ENCODE data around the gene S100Z.
A peak's percentile ranks its signal among the peaks of the same experiment; 100 is the strongest.
"Not testable (repeated sequence)": the region's sequence is repeated elsewhere in the genome, so short reads cannot be mapped to it uniquely, and the experiment has no call there.

Gene S100Z

DNA sequence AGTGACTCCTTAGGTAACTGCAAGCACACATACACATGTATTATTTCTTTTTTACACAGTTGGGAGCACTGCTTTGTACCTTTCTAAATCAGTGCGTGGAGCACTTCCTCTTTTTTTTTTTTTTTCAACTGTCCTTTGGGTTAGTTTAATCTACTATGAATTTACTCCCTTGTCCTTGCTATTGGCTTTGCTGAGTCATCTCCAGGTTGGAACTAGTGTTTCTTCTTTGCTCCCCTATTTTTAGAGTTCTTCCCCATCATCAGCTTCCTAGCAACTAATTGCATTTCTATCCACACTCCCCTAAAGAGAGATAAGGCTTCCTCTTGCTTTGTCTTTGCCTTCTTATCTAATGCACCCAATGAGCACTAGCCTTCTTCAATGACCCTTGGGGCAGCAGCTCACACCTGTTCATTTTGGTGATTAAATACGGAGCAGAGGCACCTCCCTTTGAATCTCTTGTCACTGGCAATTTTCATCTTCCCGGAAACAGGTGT lies 24.3 kb downstream of the S100Z start:
- no peak for DNase-seq (ENCODE audit: low read depth in 2 of 2)

DNA sequence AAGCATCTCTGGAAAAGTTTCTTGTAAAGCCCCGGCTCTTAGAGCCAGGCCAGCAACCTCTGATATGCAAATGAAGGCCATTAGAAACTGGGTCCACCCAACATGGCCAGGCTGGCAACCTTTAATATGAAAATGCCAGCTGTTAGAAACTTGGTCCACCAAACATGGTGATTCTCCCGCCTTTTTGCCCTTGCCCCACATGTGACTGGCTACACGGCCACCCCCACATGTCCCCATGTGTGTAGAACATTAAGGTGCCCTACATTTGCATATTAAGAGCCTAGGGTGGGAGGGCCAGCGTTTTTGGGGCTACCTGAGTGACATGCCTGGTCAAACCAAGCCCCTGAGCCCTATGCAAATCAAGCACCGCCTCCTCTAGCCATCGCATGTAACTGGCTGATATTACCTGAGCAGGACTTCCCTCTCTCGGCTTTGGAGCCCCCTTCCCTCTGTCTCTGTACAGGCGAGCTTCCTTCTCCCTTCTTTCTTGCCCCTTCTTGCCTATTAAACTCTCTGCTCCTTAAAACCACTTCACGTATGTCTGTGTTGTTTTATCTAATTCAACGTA lies 39.0 kb downstream of the S100Z start:
- DNase-seq (ENCODE audit: low read depth in 2 of 2) = no peak

DNA sequence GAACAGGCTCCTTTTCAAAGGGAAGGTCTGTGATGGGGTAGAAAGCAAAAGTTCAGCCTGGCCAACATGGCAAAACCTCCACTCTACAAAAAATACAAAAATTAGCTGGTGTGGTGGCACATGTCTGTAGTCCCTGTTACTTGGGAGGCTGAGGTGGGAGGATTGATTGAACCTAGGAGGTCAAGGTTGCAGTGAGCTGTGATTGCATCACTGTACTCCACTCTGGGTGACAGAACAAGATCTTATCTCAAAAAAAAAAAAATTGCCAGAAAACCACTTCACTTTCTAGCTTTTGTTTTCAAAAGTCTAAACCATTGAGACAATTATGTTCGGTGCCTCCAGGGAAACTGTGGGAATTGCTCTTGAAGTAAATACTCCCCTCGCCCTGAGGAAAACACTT lies 43.5 kb downstream of the S100Z start:
- no peak for DNase-seq (ENCODE audit: low read depth in 2 of 2)

DNA sequence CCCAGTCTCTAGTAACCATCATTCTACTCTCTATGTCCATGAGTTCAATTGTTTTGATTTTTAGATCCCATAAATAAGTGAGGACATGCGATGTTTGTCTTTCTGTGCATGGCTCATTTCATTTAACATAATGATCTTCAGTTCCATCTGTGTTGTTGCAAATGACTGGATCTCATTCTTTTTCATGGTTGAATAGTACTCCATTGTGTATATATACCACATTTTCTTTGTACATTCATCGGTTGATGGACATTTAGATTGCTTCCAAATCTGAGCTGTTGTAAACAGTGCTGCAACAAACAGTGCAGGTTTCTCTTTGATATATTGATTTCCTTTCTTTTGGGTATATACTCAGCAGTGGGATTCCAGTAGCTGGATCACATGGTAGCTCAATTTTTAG lies 46.4 kb downstream of the S100Z start:
- DNase-seq (ENCODE audit: low read depth in 2 of 2) = no peak

DNA sequence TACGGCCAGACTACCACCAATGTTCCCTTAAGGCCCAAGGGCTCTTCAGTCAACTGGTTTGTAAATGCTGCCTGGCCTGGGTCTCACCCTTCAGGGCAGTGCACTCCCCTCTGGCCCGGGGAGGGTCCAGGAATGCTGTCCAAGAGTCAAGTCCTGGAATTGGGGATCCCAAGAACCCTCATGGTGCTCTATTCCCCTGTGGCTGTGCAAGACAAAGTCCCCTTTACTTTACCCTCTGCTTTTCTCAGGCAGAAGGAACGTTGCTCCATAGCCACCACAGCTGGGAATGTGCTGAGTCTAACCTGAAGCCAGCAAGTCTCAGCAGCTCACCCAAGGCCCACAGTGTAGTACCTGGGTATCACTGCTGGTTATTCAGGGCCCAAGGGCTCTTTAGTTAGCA lies 51.7 kb downstream of the S100Z start:
- no peak for DNase-seq (ENCODE audit: low read depth in 2 of 2)

DNA sequence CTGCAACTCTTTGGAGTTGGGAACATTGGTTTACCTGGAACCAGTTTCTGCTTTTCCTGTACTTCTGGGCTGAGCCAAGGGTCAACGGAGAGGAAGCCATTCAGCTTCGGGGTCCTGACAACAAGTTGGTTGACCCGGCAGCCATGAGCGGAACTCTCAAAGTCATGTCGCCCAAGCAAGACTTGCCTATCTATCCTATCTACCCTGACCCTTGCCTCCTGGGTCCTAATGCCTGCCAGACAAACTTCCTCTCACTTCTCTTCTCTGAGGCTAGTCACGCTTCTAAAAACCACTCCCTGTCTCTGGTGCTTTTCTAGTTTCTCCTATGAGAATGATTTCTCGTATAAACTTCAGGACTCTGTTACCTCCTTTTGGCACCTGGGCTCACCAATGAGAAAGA lies 58.4 kb downstream of the S100Z start:
- DNase-seq (ENCODE audit: low read depth in 2 of 2) = no peak

DNA sequence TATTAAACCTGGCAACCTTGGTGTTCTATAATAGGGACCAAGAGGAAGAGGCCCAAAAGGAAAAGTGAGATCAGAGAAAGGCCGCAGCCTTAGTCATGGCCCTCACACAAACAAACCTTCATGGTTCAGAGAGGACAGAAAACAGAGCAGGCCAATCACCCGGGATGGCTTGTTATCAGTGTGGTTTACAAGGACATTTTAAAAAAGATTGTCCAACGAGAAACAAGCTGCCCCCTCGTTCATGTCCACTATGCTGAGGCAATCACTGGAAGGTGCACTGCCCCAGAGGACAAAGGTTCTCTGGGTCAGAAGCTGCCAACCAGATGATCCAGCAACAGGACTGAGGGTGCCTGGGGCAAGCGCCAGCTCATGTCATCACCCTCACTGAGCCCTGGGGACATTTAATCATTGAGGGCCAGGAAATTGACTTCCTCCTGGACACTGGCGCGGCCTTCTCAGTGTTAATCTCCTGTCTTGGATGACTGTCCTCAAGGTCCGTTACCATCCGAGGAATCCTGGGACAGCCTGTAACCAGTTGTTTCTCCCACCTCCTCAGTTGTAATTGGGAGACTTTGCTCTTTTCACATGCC lies 60.6 kb downstream of the S100Z start:
- DNase-seq (ENCODE audit: low read depth in 2 of 2) = not testable (repeated sequence)

DNA sequence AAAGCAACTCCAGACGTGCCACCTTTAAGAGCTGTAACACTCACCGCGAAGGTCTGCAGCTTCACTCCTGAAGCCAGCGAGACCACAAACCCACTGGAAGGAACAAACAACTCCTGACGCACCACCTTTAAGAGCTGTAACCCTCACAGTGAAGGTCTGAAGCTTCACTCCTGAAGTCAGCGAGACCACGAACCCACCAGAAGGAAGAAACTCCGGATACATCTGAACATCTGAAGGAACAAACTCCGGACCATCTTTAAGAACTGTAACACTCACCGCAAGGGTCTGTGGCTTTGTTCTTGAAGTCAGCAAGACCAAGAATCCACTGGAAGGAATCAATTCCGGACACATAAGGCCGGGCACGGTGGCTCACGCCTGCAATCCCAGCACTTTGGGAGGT lies 64.9 kb downstream of the S100Z start:
- not testable (repeated sequence) for DNase-seq (ENCODE audit: low read depth in 2 of 2)

DNA sequence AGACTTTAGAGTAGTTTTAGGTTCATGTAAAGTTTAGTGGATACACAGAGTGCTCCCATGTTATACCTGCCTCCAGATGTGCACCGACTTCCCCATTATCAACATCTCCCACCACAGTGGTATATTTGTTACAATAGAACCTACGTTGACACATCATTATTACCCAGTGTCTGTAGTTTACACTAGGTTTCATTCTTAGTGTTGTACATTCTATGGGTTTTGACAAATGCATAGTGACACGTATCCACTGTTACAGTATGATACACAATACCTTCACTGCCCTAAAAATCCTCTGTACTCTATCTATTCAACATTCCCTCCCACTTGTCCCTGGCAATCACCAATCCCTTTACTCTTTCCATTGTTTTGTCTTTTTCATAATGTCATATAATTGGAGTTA lies 68.7 kb downstream of the S100Z start:
- no peak for DNase-seq (ENCODE audit: low read depth in 2 of 2)

DNA sequence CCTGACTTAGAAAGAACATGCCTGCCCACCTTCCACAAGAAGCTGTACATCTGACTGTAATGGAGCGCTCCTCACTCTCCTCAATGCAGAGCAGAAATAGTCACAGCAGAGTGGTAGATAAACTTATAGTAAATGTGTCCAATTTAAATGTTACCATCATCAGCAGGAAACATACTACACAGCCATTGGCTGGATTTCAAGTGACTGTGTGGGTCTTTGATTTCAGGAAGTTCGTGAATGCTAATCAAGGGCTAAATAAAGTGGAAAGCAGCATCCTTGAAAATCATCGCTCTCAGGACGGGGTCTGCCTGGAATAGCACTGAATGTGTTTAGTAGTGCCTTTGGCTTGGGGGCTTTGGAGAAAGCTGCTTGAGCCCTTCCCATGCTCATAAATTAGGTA lies 70.7 kb downstream of the S100Z start:
- no peak for DNase-seq (ENCODE audit: low read depth in 2 of 2)

DNA sequence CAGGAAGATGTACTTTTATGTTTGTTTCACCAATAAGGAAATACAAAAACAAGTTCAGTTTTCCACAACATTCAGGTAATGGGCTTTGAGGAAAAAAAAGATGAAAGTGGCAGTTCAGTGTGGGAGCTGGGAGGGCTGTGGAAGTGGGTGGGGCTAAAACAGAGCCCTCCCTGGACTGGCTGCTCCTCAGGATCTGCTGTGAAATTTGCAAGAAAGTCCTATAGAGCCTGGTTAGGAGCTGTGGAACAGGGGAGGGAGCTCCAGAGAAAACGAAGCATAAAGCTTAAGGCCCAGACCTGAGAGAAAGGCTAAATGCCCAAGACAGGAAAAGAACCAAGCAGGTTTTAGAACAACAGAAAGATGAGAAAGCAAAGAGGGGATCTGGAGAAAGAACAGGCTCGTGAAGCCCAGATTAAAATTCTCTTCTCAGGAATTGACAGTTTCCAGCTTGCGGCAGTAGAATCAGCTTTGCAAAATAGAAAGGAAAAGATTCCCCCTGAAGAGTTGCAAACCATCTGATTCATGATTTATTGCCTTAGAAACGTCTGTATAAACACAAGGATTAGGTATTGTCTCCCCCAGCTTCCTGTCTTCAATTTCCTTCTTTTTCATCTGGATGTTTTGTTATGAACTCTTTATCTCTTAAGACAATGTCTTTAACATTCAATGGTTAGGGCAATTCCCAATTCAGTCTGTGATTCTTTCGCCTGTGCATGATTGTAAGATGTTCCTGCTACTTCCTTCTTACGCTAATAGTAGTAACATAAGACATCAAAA lies 76.7 kb downstream of the S100Z start:
- no peak for DNase-seq (ENCODE audit: low read depth in 2 of 2)

DNA sequence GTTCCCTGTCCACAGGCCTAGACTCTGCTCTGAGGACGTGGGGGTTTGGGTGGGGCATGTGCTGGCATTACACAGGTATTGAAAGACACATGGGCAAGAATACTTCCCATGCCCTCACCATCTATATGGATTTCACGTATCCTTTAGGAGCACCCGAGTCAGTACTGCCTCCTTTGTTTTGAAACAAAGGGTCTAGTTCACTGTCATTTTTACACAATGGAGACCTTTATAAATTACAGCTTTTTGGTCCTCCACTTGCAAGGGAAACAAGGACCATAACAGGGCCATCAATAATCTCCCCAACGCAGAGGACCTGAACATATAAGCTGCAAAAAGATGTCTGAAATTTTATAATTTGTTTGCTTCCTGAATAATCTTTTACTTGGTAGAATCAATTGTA lies 78.1 kb downstream of the S100Z start:
- DNase-seq (ENCODE audit: low read depth in 2 of 2) = no peak

DNA sequence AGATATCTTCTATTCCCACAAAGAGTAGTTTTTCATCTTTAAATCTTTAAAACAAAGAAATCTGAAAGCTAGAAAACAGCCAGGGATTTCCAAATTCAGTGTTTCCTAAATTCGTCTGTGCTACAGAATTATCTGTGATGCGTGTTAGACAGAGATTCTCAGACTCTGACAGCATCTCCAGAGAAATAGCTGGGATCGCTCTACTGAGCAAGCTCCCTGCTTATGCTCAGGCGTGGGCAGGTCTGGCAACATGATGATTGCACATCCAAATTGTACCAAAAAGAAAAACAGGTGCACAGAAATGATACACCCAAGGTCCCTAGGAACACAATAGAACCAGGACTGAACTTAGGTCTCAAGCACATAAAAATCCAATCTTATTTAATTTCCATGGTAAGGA lies 80.3 kb downstream of the S100Z start:
- no peak for DNase-seq (ENCODE audit: low read depth in 2 of 2)

DNA sequence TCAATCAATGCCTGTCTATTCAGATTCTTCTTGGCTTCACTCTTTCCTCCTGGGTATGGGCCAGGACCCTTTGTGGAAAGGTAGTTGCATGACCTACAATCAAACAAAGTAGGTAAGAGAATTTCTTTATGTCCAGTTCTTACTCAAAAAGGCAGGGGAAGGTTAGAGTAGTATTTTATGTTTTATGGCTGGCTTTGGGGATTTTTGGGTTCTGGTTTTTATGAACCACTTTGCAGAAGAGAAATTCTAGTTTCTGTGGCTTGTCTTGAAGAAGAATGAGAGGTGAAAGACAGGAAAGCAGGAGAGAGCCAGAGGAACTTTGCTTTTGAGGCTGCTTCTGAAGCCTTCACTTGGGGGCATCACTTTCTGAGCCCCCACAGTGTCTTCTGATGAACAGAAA lies 88.4 kb downstream of the S100Z start:
- DNase-seq (ENCODE audit: low read depth in 2 of 2) = no peak

DNA sequence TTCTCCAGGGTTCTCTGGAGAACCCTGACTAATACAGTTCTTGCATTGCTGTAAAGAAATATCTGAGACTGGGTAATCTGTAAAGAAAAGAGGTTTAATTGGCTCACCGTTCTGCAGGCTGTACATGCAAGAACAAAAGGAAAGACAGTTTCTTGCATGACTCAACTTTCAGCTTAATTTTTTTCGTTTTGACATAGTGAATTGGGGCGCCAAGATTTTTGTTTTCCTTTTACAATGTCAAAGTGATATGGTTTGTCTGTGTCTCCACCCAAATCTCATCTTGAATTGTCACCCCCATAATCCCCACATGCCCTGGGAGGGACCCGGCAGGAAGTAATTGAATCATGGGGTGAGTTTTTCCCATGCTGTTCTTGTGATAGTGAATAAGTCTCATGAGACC lies 91.2 kb downstream of the S100Z start:
- DNase-seq (ENCODE audit: low read depth in 2 of 2) = no peak

DNA sequence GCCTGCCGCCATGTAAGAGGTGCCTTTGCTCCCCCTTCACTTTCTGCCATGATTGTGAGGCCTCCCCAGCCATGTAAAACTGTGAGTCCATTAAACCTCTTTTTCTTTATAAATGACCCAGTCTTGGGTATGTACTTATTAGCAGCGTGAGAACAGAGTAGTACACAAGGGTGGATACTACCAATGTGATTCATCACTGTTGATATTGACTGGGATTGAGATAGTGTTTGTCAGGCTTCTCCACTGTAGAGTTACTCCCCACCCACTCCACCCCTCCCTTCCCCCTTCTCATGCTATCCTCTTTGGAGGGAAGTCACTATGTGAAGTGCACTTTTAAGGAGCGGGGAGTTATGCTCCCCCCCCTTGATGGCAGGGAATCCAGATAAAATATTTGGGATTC lies 91.6 kb downstream of the S100Z start:
- no peak for DNase-seq (ENCODE audit: low read depth in 2 of 2)

DNA sequence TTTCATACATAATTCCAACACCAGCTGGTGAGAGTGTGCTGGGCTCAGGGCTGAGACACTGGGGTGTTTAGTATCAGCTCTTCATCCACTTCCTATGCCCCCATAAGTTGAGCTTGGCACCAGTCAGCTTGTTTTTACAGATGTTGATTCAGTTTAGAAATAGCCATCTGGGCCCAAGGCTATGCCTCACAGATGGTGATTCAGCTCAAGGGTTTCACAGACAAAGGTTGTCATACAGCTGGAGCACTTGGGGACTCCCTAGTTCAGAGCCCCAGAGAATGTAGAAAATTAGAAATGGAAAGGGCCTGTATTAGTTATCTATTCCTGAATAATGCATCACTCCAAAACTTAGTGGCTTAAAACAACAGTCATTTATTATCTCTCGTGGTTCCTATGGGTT lies 92.8 kb downstream of the S100Z start:
- DNase-seq (ENCODE audit: low read depth in 2 of 2) = peak; percentile 5 to 10

DNA sequence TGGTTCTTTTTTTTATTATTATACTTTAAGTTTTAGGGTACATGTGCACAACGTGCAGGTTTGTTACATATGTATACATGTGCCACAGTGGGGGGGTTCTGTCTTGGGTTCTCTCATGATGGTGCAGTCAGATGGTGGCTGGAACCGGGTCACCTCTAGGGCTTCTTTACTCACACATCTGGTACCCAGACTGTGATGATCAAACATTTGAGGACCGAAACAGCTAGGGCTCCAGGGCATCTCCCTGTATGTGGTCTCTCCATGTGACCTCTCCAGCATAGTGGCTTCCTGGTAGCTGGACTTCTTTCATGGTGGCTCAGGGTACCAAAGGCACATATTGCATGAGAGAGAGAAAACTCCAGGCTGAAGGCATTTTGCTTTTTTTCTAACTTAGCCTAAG lies 93.2 kb downstream of the S100Z start:
- DNase-seq (ENCODE audit: low read depth in 2 of 2) = no peak

DNA sequence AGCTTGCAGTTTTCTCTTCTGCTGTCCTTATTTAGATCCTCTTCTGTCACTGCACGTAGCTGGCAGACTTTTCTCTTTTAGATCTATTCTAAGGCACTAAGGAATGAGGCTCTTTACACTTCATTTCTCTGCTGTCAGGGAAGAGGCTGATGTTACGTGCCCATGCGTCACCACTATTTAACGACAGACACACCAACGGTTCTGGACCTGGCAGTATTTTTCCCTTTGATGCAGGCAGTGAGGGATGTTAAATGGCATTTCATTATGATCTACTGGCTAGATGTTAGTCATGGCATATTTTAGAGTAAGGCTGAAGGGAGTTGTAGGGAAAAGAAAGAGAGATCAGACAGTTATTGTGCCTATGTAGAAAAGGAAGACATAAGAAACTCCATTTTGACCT lies 94.8 kb downstream of the S100Z start:
- no peak for DNase-seq (ENCODE audit: low read depth in 2 of 2)

DNA sequence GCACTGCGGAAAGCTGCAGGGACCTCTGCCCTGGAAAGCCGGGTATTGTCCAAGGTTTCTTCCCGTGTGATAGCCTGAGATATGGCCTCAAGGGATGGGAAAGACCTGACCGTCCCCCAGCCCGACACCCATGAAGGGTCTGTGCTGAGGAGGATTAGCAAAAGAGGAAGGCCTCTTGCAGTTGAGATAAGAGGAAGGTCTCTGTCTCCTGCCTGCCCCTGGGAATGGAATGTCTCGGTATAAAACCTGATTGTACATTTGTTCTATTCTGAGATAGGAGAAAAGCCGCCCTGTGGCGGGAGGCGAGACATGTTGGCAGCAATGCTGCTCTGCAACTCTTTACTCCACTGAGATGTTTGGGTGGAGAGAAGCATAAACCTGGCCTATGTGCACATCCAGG lies 95.4 kb downstream of the S100Z start:
- DNase-seq (ENCODE audit: low read depth in 2 of 2) = not testable (repeated sequence)

DNA sequence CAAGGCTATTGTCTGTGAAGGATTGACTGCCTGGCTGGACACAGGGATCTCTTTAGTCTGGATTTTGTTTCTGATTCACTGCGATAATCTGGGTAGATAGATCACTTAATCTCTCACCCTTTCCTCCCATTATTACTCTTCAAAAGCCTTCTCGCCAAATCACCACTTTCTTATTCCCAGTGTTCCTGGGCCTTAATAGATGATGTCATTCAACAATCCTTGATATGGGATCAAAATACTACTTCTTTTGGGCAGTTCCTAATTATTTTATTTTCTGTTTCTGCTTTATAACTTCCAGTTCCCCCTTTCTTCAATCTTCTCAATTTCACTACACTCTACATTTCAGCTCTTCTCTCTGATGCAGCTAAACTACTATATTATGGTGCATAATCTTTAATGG lies 96.3 kb downstream of the S100Z start:
- DNase-seq (ENCODE audit: low read depth in 2 of 2) = no peak

DNA sequence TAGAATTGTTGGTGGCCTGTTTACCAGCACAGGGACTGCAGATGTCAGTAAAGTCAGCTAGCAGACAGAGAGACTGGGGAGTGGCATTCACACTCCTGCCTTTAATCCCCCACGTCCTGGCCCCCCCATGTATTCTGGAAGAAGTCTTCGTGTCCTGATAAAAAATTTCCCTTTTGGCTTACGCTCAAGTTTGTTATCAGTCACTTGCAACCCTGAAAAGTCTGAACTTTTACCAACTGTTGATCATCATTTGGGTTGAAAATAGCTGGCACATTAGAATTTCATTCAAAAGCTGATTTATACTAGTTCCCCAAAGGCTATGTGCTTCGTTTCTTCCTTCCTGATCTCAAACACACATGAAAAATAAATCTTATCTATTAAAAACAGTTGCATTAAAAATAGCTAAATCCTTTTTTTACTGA lies 97.3 kb downstream of the S100Z start:
- DNase-seq (ENCODE audit: low read depth in 2 of 2) = no peak

DNA sequence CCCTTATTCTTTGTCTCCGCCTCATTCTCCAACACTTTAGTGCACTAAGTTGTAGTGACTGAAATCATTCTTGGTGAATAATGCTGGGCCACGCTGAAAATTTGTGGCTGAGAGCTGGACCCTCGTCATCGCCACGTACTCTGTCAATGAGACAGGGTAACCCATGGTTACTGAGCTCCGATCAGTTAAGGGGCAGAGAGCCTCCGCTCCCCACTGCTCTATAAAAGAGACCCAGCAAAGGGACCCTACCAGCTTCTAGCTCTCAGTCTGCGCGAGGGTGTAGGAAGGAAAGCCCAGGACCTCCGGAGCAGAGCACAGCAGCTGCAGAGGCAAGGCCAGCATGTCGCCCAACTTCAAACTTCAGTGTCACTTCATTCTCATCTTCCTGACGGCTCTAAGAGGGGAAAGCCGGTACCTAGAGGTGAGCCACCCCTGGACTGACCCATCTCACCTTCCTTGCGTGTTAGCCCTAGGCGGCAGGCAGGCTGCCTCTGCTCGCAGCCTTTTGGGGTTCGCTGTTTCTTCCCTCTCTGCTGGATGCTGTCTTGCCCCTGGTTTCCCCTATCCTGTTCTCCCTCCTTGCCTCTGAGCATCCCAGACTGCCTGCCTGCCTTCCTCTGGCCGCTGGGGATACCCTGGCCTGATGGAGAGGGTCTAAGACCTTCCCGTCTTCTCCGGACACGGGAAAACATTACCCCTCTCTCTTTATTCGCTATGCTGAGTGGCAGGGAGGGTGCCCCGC lies 103.2 kb downstream of the S100Z start, which contains the start of gene CRHBP:
CRHBP (plus strand) TSS at position 251 of the 742 bp plus-strand sequence; CDS start at position 341, 90 bp downstream.
- no peak for DNase-seq (ENCODE audit: low read depth in 2 of 2)
